CD4-positive, CD25-positive, alpha-beta regulatory T cell (primary cell): ENCODE results near the gene TMEM62. TPM values are rescaled to one million over a fixed set of nuclear protein-coding genes. Genes with fewer than 3 reads are reported as not detected.
A peak's percentile ranks its signal among the peaks of the same experiment; 100 is the strongest.

Experiments
- ATAC-seq, 2 donors: fragments of 150-1000 bp; cut with Tn5 transposase; one replicate each; pipeline ENCODE4 v1.10.0; 2021; ENCODE audit warnings: low read depth in 2 of 2, moderate number of reproducible peaks in 2 of 2, moderate library complexity in 1 of 2
- DNase-seq, 3 donors: peaks; one replicate each; pipeline versions ENCODE4 v3.0.0 to v3.0.0-alpha.2; 2012 to 2022; ENCODE audit warnings: mixed read lengths in 1 of 3
- H3K27ac ChIP-seq: one replicate; pipeline ENCODE4 v1.7.0; 2013; ENCODE audit warnings: mild to moderate bottlenecking, low read length; ENCODE audit not compliant: insufficient read depth, poor library complexity, severe bottlenecking
- H3K27me3 ChIP-seq: one replicate; pipeline ENCODE4 v1.7.0; 2013; ENCODE audit warnings: low read length; ENCODE audit not compliant: control insufficient read depth, insufficient read depth
- H3K36me3 ChIP-seq: one replicate; pipeline ENCODE4 v1.7.0; 2013; ENCODE audit warnings: mild to moderate bottlenecking, low read length, moderate library complexity; ENCODE audit not compliant: control insufficient read depth, insufficient read depth
- H3K4me1 ChIP-seq: 2 replicates; pipeline ENCODE4 v1.7.0; 2013; ENCODE audit warnings: mild to moderate bottlenecking, low read length; ENCODE audit not compliant: insufficient read depth, control insufficient read depth, poor library complexity, severe bottlenecking
- H3K4me3 ChIP-seq: one replicate; pipeline ENCODE4 v1.7.0; 2013; ENCODE audit warnings: low read depth, mild to moderate bottlenecking, low read length, moderate library complexity
- H3K9me3 ChIP-seq, 2 experiments: 1 replicate in 1 of 2; 2 replicates in 1 of 2; pipeline ENCODE4 v1.7.0; 2013; ENCODE audit warnings: low read length in 2 of 2, mild to moderate bottlenecking in 1 of 2, moderate library complexity in 1 of 2; ENCODE audit not compliant: control insufficient read depth in 2 of 2
- H3K27ac Mint-ChIP-seq, 3 donors: one replicate each; pipeline ENCODE4 v1.8.0; 2020 to 2022; ENCODE audit warnings: mild to moderate bottlenecking in 3 of 3, mixed read lengths in 3 of 3, moderate library complexity in 2 of 3
- H3K27me3 Mint-ChIP-seq: one replicate; pipeline ENCODE4 v1.8.0; 2022; ENCODE audit warnings: mild to moderate bottlenecking, mixed read lengths
- H3K36me3 Mint-ChIP-seq: one replicate; pipeline ENCODE4 v1.8.0; 2020; ENCODE audit warnings: mixed read lengths
- H3K4me1 Mint-ChIP-seq, 4 donors: one replicate each; pipeline ENCODE4 v1.8.0; 2020 to 2022; ENCODE audit warnings: mixed read lengths in 4 of 4, mild to moderate bottlenecking in 1 of 4
- H3K4me3 Mint-ChIP-seq, 4 donors: one replicate each; pipeline ENCODE4 v1.8.0; 2020 to 2022; ENCODE audit warnings: mild to moderate bottlenecking in 4 of 4, mixed read lengths in 4 of 4, moderate library complexity in 3 of 4
- H3K9me3 Mint-ChIP-seq, 7 donors: one replicate each; pipeline ENCODE4 v1.8.0; 2020 to 2022; ENCODE audit warnings: mixed read lengths in 7 of 7, mild to moderate bottlenecking in 3 of 7, moderate library complexity in 2 of 7
- polyA plus RNA-seq, 4 donors: library from polyadenylated mRNA; unstranded; fragments of 300-500 nt; fragmentation: Illumina TruSeq; gene quantifications; one replicate each; pipeline ENCODE4 v1.2.3, GENCODE V29; 2021
- total RNA-seq: library from RNA; stranded (reverse); gene quantifications from one replicate; pipeline ENCODE4 v1.2.3, GENCODE V29; 2022

TMEM62 gene
- total and polyA plus RNA-seq, 5 donors from 2014 or later: 11.4 to 30.0 (median 15.6) TPM

- H3K27me3 ChIP-seq: no peaks in the 10 kb centered on the region
- ATAC-seq (no peak), DNase-seq (no peak)
- peak overlapping the region; percentile 50 to 95 (median 94) for H3K27ac Mint-ChIP-seq
- H3K27ac ChIP-seq: peak overlapping the region; percentile 78
- peaks cover 19% of the 10 kb centered on the region for H3K4me1 ChIP-seq
- peak overlapping the region; percentile 94 to 97 (median 96) for H3K4me3 Mint-ChIP-seq
- H3K27me3 Mint-ChIP-seq: no peaks in the 10 kb centered on the region
- H3K9me3 ChIP-seq: no peaks in the 10 kb centered on the region
- H3K4me3 ChIP-seq: peak overlapping the region; percentile 92
- peaks cover 29% of the 10 kb centered on the region for H3K36me3 ChIP-seq
- H3K9me3 Mint-ChIP-seq: peaks cover 0 to 6% (median 0%) of the 10 kb centered on the region in 7 donors
- peaks cover 19 to 42% (median 21%) of the 10 kb centered on the region in 4 donors for H3K4me1 Mint-ChIP-seq
- H3K36me3 Mint-ChIP-seq: peaks cover 23% of the 10 kb centered on the region
Measured at GRCh38 chr15:43134157-43134635, 810 bp downstream of the TMEM62 start.

- Mint-ChIP-seq H3K9me3 (peaks cover 0 to 4% (median 0%) of the 10 kb centered on the region in 7 donors), H3K4me1 (peaks cover 19 to 42% (median 21%) of the 10 kb centered on the region in 4 donors), H3K36me3 (peaks cover 33% of the 10 kb centered on the region), H3K27me3 (no peaks in the 10 kb centered on the region), H3K4me3 (peak overlapping the region; percentile 94 to 97 (median 96)), H3K27ac (peak overlapping the region in 1 of 3 donors; percentile 95)
- peak overlapping the region; percentile 78 for H3K27ac ChIP-seq
- DNase-seq: no peak
- ATAC-seq: no peak
- peaks cover 19% of the 10 kb centered on the region for H3K4me1 ChIP-seq
- no peaks in the 10 kb centered on the region for H3K9me3 ChIP-seq
- peak overlapping the region; percentile 92 for H3K4me3 ChIP-seq
- no peaks in the 10 kb centered on the region for H3K27me3 ChIP-seq
- peaks cover 41% of the 10 kb centered on the region for H3K36me3 ChIP-seq
Measured at GRCh38 chr15:43135351-43135750, 2.0 kb downstream of the TMEM62 start.

GRCh38 chr15:43143203-43143941, 10.0 kb downstream of the TMEM62 start:
- peak overlapping the region in 1 of 3 donors; percentile 38 for H3K27ac Mint-ChIP-seq
- peak overlapping the region in 2 of 4 donors; percentile 17 to 52 for H3K4me3 Mint-ChIP-seq
- Histone ChIP-seq H3K27ac (peak overlapping the region; percentile 1), H3K4me3 (no peak overlapping the region), H3K36me3 (peaks cover 46% of the 10 kb centered on the region), H3K4me1 (peaks cover 17% of the 10 kb centered on the region), H3K9me3 (no peaks in the 10 kb centered on the region), H3K27me3 (no peaks in the 10 kb centered on the region)
- no peaks in the 10 kb centered on the region for H3K27me3 Mint-ChIP-seq
- peaks cover 26 to 31% (median 27%) of the 10 kb centered on the region in 4 donors for H3K4me1 Mint-ChIP-seq
- DNase-seq (no peak), ATAC-seq (no peak)
- peaks cover 40% of the 10 kb centered on the region for H3K36me3 Mint-ChIP-seq
- no peaks in the 10 kb centered on the region for H3K9me3 Mint-ChIP-seq

GRCh38 chr15:43144512-43144911, 11.1 kb downstream of the TMEM62 start:
- Histone ChIP-seq H3K4me1 (peaks cover 17% of the 10 kb centered on the region), H3K27me3 (no peaks in the 10 kb centered on the region), H3K27ac (no peak overlapping the region), H3K4me3 (peak overlapping the region; percentile 33), H3K9me3 (no peaks in the 10 kb centered on the region), H3K36me3 (peaks cover 45% of the 10 kb centered on the region)
- H3K36me3 Mint-ChIP-seq: peaks cover 35% of the 10 kb centered on the region
- H3K4me1 Mint-ChIP-seq: peaks cover 26 to 34% (median 29%) of the 10 kb centered on the region in 4 donors
- ATAC-seq (peak in 1 of 2 donors; percentile 46), DNase-seq (peak in 1 of 3 donors; percentile 46)
- H3K27me3 Mint-ChIP-seq: no peaks in the 10 kb centered on the region
- peak overlapping the region in 2 of 4 donors; percentile 0 to 10 for H3K4me3 Mint-ChIP-seq
- H3K9me3 Mint-ChIP-seq: no peaks in the 10 kb centered on the region
- peak overlapping the region in 1 of 3 donors; percentile 7 for H3K27ac Mint-ChIP-seq

- Histone ChIP-seq H3K9me3 (no peaks in the 10 kb centered on the region), H3K27me3 (no peaks in the 10 kb centered on the region), H3K4me1 (peaks cover 20% of the 10 kb centered on the region), H3K4me3 (no peak overlapping the region), H3K36me3 (peaks cover 39% of the 10 kb centered on the region), H3K27ac (no peak overlapping the region)
- Mint-ChIP-seq H3K27me3 (no peaks in the 10 kb centered on the region), H3K36me3 (peaks cover 19% of the 10 kb centered on the region), H3K9me3 (no peaks in the 10 kb centered on the region), H3K4me3 (no peak overlapping the region), H3K27ac (peak overlapping the region in 1 of 3 donors; percentile 9), H3K4me1 (peaks cover 26 to 35% (median 31%) of the 10 kb centered on the region in 4 donors)
- ATAC-seq: no peak
- DNase-seq: no peak
Measured at GRCh38 chr15:43146184-43146583, 12.8 kb downstream of the TMEM62 start.

GRCh38 chr15:43150191-43150929, 17.0 kb downstream of the TMEM62 start:
- Histone ChIP-seq H3K4me1 (peaks cover 23% of the 10 kb centered on the region), H3K27me3 (no peaks in the 10 kb centered on the region), H3K36me3 (peaks cover 51% of the 10 kb centered on the region), H3K27ac (no peak overlapping the region), H3K9me3 (no peaks in the 10 kb centered on the region), H3K4me3 (no peak overlapping the region)
- Mint-ChIP-seq H3K9me3 (peaks cover 0 to 1% (median 0%) of the 10 kb centered on the region in 7 donors), H3K27me3 (no peaks in the 10 kb centered on the region), H3K4me3 (no peak overlapping the region), H3K27ac (no peak overlapping the region), H3K4me1 (peaks cover 17 to 27% (median 21%) of the 10 kb centered on the region in 4 donors), H3K36me3 (peaks cover 15% of the 10 kb centered on the region)
- ATAC-seq (no peak), DNase-seq (no peak)

- peaks cover 16% of the 10 kb centered on the region for H3K36me3 Mint-ChIP-seq
Measured at GRCh38 chr15:43151688-43152087, 18.3 kb downstream of the TMEM62 start.

More at GRCh38 chr15:43151688-43152087, 18.3 kb downstream of the TMEM62 start:
- ATAC-seq: peak; percentile 74 to 76
- H3K36me3 ChIP-seq: peaks cover 55% of the 10 kb centered on the region
- peak overlapping the region; percentile 33 for H3K27ac ChIP-seq
- peaks cover 23% of the 10 kb centered on the region for H3K4me1 ChIP-seq
- peaks cover 13 to 36% (median 19%) of the 10 kb centered on the region in 4 donors for H3K4me1 Mint-ChIP-seq
- H3K9me3 ChIP-seq: no peaks in the 10 kb centered on the region
- peaks cover 0 to 1% (median 0%) of the 10 kb centered on the region in 7 donors for H3K9me3 Mint-ChIP-seq
- no peaks in the 10 kb centered on the region for H3K27me3 ChIP-seq
- DNase-seq: peak in 2 of 3 donors; percentile 60 to 62
- H3K27me3 Mint-ChIP-seq: no peaks in the 10 kb centered on the region
- peak overlapping the region in 2 of 4 donors; percentile 22 to 41 for H3K4me3 Mint-ChIP-seq
- peak overlapping the region in 1 of 3 donors; percentile 72 for H3K27ac Mint-ChIP-seq
- H3K4me3 ChIP-seq: peak overlapping the region; percentile 53
